GM18873 (cell line): Measurements from ENCODE around the gene SLC38A10.

Source experiments
- ATAC-seq: cut with Tn5 transposase; IDR thresholded peaks from one replicate; pipeline ENCODE4 v1.9.1; 2021; ENCODE audit warnings: mild to moderate bottlenecking, moderate library complexity, moderate number of reproducible peaks; ENCODE audit not compliant: unreplicated experiment, low FRiP score

The SLC38A10 gene

GRCh38 chr17:81260171-81260570 lies 34.9 kb downstream of the SLC38A10 start:
- ATAC-seq: no peak

GRCh38 chr17:81259058-81259605 lies 36.0 kb downstream of the SLC38A10 start:
- ATAC-seq: no peak

- ATAC-seq: no peak
Measured at GRCh38 chr17:81258292-81258691, 36.8 kb downstream of the SLC38A10 start.

GRCh38 chr17:81257533-81257932 lies 37.6 kb downstream of the SLC38A10 start:
- no peak for ATAC-seq

GRCh38 chr17:81256616-81257015 lies 38.5 kb downstream of the SLC38A10 start:
- ATAC-seq: no peak

- no peak for ATAC-seq
Measured at GRCh38 chr17:81254955-81255717, 40.0 kb downstream of the SLC38A10 start.

DNA sequence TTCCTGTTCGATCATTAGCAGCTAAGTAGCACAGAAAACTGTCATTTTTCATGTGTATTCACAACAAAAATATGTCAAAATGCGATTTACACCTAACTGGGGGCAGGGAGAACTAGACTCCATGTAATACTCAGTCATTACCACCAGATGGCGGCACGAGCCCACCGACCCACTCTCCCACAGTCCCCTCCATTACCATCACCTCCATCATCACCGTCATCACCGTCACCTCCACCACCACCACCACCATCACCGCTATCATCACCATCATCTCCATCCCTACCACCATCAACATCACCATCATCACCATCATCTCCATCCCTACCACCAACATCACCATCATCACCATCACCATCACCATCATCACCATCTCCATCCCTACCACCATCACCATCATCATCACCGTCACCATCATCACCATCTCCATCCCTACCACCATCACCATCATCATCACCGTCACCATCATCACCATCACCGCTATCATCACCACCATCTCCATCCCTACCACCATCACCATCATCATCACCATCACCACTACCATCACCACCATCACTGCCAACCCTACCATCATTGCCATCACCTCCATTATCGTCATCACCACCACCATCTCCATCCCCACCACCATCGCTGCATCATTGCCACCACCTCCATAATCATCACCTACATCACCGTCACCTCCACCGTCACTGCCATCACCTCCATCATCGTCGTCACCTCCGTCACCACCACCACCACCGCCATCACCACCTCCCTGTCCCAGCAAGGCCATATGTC lies 41.6 kb downstream of the SLC38A10 start:
- no peak for ATAC-seq

DNA sequence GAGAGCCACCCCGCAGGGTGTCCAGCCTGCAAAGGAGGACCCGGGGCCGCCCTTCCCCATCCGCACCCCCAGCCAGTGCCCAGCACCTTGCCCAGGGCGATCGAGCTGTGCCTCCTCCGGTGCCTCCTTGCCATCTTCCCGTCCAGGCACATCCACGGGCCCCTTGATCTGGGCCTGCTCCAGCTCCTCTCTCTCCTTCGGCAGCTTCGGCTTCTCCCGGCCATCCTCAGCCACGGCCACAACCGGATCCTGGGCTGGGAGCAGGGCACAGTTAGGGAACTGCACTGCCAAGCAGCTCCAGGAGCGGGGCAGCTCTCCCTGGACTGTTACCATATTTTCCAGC lies 42.1 kb downstream of the SLC38A10 start:
- ATAC-seq: no peak

DNA sequence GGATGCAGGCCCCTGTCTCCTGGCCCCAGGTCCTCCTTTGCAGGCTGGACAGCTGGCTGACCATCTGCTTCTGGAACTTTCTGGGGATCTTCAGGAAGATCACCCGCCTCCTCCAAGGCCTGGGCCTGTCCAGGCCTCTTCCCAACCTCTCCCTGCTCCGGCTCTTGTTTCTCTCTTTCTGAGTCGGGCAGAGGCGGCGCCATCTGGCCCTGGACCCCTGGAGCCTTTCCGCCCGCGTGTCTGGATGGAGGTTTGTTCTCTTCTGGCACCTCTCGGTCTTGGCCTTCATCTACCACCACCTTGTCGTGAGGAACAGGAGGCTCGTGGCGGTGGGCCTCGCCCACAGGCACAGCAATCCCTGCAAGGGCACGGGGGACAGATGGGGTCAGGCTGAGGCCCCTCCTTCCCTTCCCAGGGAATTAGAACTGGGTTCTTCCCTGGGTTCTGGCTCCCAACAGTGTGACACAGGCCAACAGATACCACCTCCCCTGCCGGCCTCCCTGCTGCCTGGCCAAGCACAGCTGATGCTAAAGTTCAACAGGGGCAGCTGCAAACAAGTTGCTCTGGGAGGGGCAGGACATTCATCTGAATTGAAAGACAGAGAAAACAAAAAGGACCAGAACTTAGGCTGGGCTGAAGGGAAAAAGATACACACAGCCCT lies 42.7 kb downstream of the SLC38A10 start:
- ATAC-seq: no peak

GRCh38 chr17:81251709-81252301 lies 43.3 kb downstream of the SLC38A10 start:
- no peak for ATAC-seq

DNA sequence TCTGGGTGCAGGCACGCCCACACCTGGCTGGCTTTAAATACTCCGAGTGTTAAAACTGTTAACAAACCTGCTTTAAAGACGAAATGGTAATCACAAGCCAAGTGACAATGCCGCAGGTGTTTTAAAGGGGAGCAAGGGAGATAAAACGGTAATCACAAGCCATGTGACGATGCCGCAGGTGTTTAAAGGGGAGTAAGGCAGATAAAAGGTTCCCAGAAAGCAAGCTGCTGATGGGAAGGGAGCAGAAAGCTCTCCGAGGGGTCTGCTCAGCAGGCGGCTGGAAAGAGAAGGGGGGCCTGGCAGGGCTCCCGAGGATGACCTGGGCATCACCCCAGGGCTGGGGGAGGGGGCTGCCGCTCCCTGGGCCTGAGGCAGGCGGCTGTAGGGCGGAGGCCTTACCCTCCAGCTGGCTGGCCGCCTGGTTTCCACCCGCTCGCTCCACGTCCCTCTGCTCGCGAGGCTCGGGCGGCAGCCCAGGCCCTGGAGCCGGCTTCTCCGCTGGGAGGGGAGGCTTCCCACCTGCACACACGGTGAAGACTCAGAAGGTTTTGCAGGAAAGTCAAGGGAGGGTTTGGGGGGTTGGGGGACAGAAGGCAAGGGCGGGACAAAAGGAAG lies 43.9 kb downstream of the SLC38A10 start:
- ATAC-seq: no peak

DNA sequence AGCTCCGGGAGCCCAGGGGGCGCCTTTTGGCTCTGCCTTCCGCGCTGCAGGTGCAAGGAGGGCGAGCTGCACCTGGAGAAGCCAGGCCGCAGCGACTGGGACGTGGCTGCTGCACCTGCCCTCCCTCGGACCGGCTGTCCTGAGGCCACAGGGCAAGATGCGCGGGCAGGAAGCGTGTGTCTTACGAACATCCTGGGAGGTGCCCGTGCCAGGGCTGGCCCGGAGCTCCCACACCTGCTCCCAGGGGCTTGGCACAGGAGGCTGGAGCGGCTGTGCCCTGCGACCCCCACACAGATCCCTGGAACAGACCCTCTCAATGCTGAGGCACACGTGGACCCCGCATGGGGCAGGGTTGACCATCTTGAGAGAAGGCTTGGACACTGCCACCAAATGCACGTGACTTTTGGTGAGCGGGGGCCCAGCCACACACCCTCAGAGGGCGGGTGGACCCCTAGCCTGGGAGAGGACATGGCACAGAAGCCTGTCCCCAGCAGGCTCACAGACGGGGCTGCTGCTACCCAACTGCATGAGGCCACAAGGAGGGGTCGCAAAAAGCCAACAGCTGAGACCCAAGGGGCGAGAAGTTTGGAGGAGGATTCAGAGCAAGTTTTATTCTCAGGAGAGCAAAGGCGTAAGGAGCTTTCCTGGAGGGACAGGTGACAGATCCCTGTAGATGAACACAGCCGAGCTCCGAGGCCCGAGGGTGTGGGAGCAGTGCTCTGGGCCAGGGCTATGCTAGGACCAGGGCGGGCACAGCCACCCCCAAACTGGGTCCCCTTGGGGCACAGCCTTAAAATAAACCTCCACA lies 44.6 kb downstream of the SLC38A10 start:
- no peak for ATAC-seq

- no peak for ATAC-seq
Measured at GRCh38 chr17:81249223-81250040, 45.7 kb downstream of the SLC38A10 start.

- ATAC-seq: no peak
Measured at GRCh38 chr17:81248649-81249048, 46.5 kb downstream of the SLC38A10 start.

DNA sequence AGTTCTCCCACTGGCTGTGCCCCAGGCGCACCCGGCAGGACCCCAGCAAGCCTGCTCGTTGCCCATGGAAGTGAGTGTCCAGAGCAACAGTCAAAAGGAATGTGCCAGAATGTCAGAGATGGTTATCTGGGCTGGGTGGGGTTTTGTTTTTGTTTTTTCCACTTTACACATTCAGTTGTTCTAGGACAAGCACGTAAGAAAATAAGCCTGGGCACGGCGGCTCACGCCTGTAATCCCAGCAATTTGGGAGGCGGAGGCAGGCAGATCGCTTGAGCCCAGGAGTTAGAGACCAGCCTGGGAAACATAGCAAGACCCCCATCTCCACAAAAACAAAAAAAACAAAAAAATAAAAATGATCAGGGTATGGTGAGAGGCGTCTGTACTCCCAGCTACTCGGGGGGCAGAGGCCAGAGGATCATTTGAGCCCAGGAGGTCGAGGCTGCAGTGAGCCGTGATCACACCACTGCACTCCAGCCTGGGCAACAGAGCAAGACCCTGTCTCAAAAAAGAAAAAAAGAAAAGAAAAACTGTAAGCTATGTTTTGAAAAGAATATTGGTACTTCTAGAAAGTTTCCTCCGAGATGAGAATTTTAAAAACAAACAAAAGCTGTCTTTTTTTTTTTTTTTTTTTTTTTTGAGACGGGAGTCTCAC lies 47.6 kb downstream of the SLC38A10 start:
- no peak for ATAC-seq

DNA sequence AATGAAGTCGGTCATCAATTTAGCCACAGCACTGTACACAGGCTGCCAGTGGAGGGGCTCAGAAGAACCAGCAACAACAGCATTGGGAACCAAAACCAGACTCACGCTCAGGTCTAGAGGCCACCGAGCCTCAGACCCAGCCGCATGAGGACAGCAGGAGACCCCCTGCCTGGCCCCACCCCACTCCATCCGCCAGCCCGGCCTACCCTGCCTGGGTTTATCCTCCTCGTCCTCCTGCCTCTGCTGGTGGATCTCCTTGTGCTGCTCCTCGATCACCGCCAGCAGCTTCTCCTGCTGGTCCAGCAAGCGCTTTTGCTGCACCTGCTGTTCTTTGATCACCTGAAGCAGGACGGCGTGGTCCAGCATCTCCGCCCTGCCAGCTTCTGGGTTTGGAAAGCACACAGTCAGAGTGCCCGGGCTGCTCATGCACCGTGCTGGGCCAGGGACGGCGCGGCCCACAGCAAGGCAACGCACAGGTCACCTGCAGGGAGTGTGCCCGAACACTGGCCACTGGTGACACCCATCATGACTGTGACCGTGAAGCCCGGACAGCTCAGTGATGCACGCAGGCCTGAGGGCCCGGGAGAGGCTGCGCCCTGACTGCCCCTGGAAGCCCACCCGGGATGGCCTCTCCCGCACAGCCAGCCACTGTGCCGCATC lies 48.3 kb downstream of the SLC38A10 start:
- ATAC-seq: no peak

DNA sequence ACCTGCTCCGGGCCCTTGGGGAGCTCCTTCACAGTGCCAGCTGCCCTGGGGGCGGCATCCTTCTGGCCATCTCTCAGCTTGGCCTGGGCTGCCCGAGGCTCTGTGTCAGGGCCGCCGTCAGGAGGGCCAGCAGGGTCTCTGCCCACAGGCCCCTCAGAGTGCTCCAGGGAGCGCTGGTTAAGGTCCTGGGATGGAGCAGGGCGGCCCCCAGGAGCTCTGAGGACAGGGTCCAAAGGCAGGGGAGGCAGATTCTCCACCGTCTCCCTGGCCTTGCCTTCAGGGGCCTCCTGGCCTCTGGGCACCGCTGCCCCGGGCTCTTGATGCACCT lies 48.8 kb downstream of the SLC38A10 start:
- no peak for ATAC-seq
